ENCODE data around the gene CCDC158. TPM values are rescaled to one million over a fixed set of nuclear protein-coding genes. Genes with fewer than 3 reads are reported as not detected.

CCDC158 gene
- total RNA-seq, 1 donor from 2014 or later = not detected

- TF ChIP-seq, protein P1, sequence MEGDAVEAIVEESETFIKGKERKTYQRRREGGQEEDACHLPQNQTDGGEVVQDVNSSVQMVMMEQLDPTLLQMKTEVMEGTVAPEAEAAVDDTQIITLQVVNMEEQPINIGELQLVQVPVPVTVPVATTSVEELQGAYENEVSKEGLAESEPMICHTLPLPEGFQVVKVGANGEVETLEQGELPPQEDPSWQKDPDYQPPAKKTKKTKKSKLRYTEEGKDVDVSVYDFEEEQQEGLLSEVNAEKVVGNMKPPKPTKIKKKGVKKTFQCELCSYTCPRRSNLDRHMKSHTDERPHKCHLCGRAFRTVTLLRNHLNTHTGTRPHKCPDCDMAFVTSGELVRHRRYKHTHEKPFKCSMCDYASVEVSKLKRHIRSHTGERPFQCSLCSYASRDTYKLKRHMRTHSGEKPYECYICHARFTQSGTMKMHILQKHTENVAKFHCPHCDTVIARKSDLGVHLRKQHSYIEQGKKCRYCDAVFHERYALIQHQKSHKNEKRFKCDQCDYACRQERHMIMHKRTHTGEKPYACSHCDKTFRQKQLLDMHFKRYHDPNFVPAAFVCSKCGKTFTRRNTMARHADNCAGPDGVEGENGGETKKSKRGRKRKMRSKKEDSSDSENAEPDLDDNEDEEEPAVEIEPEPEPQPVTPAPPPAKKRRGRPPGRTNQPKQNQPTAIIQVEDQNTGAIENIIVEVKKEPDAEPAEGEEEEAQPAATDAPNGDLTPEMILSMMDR (conservative IDR thresholded peaks at IDR 0.05) = no peak
- Mint-ChIP-seq H3K27ac (ENCODE audit: unreplicated experiment) (no peak overlapping the region), H3K9me3 (no peaks in the 10 kb centered on the region), H3K27me3 (ENCODE audit: low read depth) (no peaks in the 10 kb centered on the region), H3K4me1 (no peaks in the 10 kb centered on the region), H3K36me3 (ENCODE audit: low read depth) (peaks cover 3% of the 10 kb centered on the region), H3K4me3 (no peak overlapping the region)
- DNase-seq (ENCODE audit: low read depth, low spot score) = no peak
Observed at GRCh38 chr4:76272073-76272472, 148.9 kb downstream of the CCDC158 start.

DNA sequence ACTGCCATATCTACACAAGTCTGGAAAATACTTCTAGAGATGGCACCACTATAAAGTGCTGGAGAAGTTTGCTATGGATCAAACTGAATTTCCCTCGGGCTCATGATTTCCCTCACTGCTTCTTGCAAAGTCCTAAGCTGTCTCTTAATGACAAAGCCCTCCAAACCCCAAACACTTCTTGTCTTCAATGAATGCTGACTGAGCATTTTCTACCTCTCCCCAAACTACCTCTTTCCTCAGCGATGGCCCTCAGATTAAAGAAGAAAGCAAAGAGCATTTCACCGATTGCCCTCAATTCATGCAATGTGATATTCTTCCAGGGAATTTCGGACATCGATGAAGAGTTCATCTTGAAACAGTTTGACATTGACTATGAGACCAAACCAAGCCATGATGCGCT is 149.7 kb downstream of the CCDC158 start:
- H3K9me3 Mint-ChIP-seq = no peaks in the 10 kb centered on the region
- H3K4me3 Mint-ChIP-seq = no peak overlapping the region
- H3K27ac Mint-ChIP-seq (ENCODE audit: unreplicated experiment) = no peak overlapping the region

DNA sequence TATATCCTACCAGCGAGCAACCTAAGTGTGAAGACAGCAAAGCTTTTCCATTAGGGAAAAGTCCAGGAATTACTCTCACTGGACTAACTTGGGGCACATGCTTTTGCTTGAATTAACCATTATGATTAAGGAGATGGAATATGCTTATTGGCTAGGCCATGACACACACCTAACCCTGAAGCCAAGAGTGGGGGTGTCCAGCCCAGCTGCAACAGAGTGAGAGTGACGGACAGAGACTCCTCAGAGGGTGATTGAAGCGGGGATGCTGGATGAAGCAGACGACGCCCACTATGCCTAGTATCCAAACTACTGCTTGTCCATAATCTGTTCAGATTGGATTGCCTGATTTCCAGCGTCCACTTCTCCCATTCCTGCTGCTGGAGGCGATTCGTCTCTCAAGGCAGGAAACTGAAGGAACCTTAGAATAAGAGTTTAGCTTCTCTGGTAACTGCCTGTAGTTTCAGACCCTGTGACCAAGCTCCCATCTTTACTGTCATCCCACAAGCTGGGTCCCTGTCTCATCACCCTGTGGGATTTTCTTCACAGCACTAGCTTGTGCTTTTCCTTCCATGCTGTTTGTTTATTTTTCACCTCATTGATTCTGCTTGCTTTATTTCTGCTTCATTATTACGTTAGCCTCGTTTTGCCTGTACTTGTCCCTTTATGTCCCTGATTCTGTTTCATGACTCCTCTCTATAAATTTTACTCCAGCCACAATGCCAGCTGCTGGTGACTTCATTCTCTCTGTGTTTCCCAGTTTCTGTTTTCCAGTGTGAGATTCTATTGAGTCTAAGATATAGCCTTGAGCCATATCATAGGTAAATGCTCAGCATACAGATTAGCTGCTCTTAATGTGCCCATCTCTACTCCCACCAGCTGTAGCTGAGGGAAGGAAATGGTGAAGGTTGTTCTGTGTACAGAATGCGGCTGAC is 150.4 kb downstream of the CCDC158 start:
- TF ChIP-seq, protein P1 (conservative IDR thresholded peaks at IDR 0.05) = no peak
- H3K4me1 Mint-ChIP-seq = no peaks in the 10 kb centered on the region
- peaks cover 3% of the 10 kb centered on the region for H3K36me3 Mint-ChIP-seq (ENCODE audit: low read depth)
- H3K27ac Mint-ChIP-seq (ENCODE audit: unreplicated experiment) = no peak overlapping the region
- no peaks in the 10 kb centered on the region for H3K9me3 Mint-ChIP-seq
- no peak for DNase-seq (ENCODE audit: low read depth, low spot score)
- H3K4me3 Mint-ChIP-seq = no peak overlapping the region
- no peaks in the 10 kb centered on the region for H3K27me3 Mint-ChIP-seq (ENCODE audit: low read depth)

More for the DNA sequence above, 149.7 kb downstream of the CCDC158 start:
- TF ChIP-seq, protein P1 (conservative IDR thresholded peaks at IDR 0.05) = no peak
- no peaks in the 10 kb centered on the region for H3K27me3 Mint-ChIP-seq (ENCODE audit: low read depth)
- H3K4me1 Mint-ChIP-seq = no peaks in the 10 kb centered on the region
- DNase-seq (ENCODE audit: low read depth, low spot score) = no peak
- H3K36me3 Mint-ChIP-seq (ENCODE audit: low read depth) = peaks cover 3% of the 10 kb centered on the region

GRCh38 chr4:76267811-76268210 is 153.1 kb downstream of the CCDC158 start:
- TF ChIP-seq, protein P1 (conservative IDR thresholded peaks at IDR 0.05) = no peak
- no peak for DNase-seq (ENCODE audit: low read depth, low spot score)
- peaks cover 4% of the 10 kb centered on the region for H3K4me1 Mint-ChIP-seq
- H3K9me3 Mint-ChIP-seq = no peaks in the 10 kb centered on the region
- no peak overlapping the region for H3K4me3 Mint-ChIP-seq
- peaks cover 3% of the 10 kb centered on the region for H3K36me3 Mint-ChIP-seq (ENCODE audit: low read depth)
- H3K27me3 Mint-ChIP-seq (ENCODE audit: low read depth) = no peaks in the 10 kb centered on the region
- H3K27ac Mint-ChIP-seq (ENCODE audit: unreplicated experiment) = no peak overlapping the region

GRCh38 chr4:76266627-76267026 is 154.3 kb downstream of the CCDC158 start:
- no peaks in the 10 kb centered on the region for H3K27me3 Mint-ChIP-seq (ENCODE audit: low read depth)
- TF ChIP-seq, protein P1 (conservative IDR thresholded peaks at IDR 0.05) = no peak

More at GRCh38 chr4:76266627-76267026, 154.3 kb downstream of the CCDC158 start:
- H3K27ac Mint-ChIP-seq (ENCODE audit: unreplicated experiment) = no peak overlapping the region
- DNase-seq (ENCODE audit: low read depth, low spot score) = no peak
- peaks cover 4% of the 10 kb centered on the region for H3K4me1 Mint-ChIP-seq
- peaks cover 3% of the 10 kb centered on the region for H3K36me3 Mint-ChIP-seq (ENCODE audit: low read depth)
- no peak overlapping the region for H3K4me3 Mint-ChIP-seq
- H3K9me3 Mint-ChIP-seq = no peaks in the 10 kb centered on the region

Data from neural crest cell (in vitro differentiated cells).